Measurements from ENCODE around the gene FAM168A. TPM values are rescaled to one million over a fixed set of nuclear protein-coding genes. Genes with fewer than 3 reads are reported as not detected.
"Not testable (repeated sequence)": the region's sequence is repeated elsewhere in the genome, so short reads cannot be mapped to it uniquely, and the experiment has no call there.

The FAM168A gene
- total RNA-seq, 4 donors from 2014 or later: 22.2 to 35.7 (median 30.4) TPM

- H3K9me3 ChIP-seq: no peaks in the 10 kb centered on the region
- H3K4me1 ChIP-seq: peaks cover 0 to 2% (median 0%) of the 10 kb centered on the region in 4 donors
- H3K27me3 ChIP-seq: no peaks in the 10 kb centered on the region
- no peak for DNase-seq
- no peaks in the 10 kb centered on the region for H3K36me3 ChIP-seq
- TF ChIP-seq CTCF (IDR thresholded peaks at IDR 0.05): no peak
- no peak for TF ChIP-seq POLR2A (IDR thresholded peaks at IDR 0.05)
- peak overlapping the region in 1 of 4 donors; percentile 53 for H3K27ac ChIP-seq
- H3K4me3 ChIP-seq: no peak overlapping the region
These were observed 15.3 kb downstream of the FAM168A start for GRCh38 chr11:73582653-73583052.

DNA sequence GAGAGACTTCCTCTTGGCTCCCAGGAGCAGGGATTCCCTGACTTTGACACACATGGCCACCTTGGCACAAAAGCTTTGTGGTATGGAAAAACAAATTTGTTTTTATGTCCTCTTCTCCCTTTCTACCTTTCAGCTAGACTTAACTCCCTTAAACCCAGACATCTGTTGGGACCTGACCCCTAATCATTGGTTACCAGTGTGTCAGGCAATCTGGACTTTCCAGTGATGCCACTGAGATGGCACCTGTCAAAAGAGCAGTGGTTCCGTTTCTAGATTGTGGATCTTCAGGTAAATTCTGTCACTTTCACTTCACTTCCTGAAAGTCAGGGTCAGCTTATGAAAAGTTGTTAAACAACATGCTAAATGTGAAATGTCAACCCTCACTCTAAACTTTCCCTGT is 17.2 kb downstream of the FAM168A start:
- not testable (repeated sequence) for H3K36me3 ChIP-seq, H3K4me1 ChIP-seq, H3K9me3 ChIP-seq, H3K4me3 ChIP-seq, DNase-seq, H3K27me3 ChIP-seq, H3K27ac ChIP-seq

GRCh38 chr11:73579641-73580434 is 18.1 kb downstream of the FAM168A start:
- Histone ChIP-seq H3K27me3 (no peaks in the 10 kb centered on the region), H3K4me1 (peaks cover 0 to 4% (median 0%) of the 10 kb centered on the region in 4 donors), H3K4me3 (no peak overlapping the region), H3K36me3 (no peaks in the 10 kb centered on the region), H3K9me3 (no peaks in the 10 kb centered on the region), H3K27ac (no peak overlapping the region)
- no peak for TF ChIP-seq CTCF (IDR thresholded peaks at IDR 0.05)
- no peak for TF ChIP-seq POLR2A (IDR thresholded peaks at IDR 0.05)
- no peak for DNase-seq

- no peaks in the 10 kb centered on the region for H3K27me3 ChIP-seq
- H3K9me3 ChIP-seq: no peaks in the 10 kb centered on the region
- peaks cover 0 to 4% (median 0%) of the 10 kb centered on the region in 4 donors for H3K4me1 ChIP-seq
- no peak overlapping the region for H3K4me3 ChIP-seq
- H3K27ac ChIP-seq: no peak overlapping the region
- DNase-seq: no peak
- H3K36me3 ChIP-seq: no peaks in the 10 kb centered on the region
- TF ChIP-seq CTCF (IDR thresholded peaks at IDR 0.05) (no peak), POLR2A (IDR thresholded peaks at IDR 0.05) (no peak)
These were observed 19.2 kb downstream of the FAM168A start for GRCh38 chr11:73578592-73579185.

DNA sequence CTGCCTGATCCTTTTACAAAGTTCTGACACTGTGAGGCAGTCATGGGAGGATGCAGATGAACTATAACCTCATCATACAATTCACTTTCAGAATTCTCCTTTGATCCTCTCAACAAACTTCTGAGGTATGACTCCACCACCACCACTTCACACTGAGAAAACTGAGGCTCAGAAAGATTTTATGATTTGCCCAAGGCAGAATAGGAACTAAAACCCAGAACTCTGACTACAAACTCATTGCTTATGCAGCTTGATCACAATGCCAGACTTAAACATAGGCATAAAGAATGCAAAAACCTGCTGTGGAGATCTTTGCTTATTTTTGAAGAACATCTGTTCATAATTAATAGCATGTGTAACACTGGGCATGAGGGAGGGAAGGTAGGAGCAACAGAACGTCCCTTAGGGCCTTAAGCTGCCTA is 20.4 kb downstream of the FAM168A start:
- no peak overlapping the region for H3K27ac ChIP-seq
- no peak for DNase-seq

More for the DNA sequence above, 20.4 kb downstream of the FAM168A start:
- TF ChIP-seq CTCF (IDR thresholded peaks at IDR 0.05) (no peak), POLR2A (IDR thresholded peaks at IDR 0.05) (no peak)
- Histone ChIP-seq H3K4me1 (peaks cover 0 to 4% (median 0%) of the 10 kb centered on the region in 4 donors), H3K36me3 (no peaks in the 10 kb centered on the region), H3K4me3 (no peak overlapping the region), H3K9me3 (no peaks in the 10 kb centered on the region), H3K27me3 (no peaks in the 10 kb centered on the region)

All from Peyer's patch (tissue), 4 donors.